Fibroblast of villous mesenchyme (primary cell): ENCODE data around the gene SLC22A3. TPM values are rescaled to one million over a fixed set of nuclear protein-coding genes. Genes with fewer than 3 reads are reported as not detected.
"Not testable (repeated sequence)": the region's sequence is repeated elsewhere in the genome, so short reads cannot be mapped to it uniquely, and the experiment has no call there.

Experiments
- DNase-seq: peaks from one replicate; pipeline ENCODE4 v3.0.0-alpha.2; 2010; ENCODE audit warnings: low read depth
- H3K4me3 ChIP-seq: 2 replicates; pipeline ENCODE4 v1.5.1; 2011; ENCODE audit warnings: low read depth, mild to moderate bottlenecking, low read length
- CTCF ChIP-seq: IDR thresholded peaks from 2 replicates; pipeline ENCODE4 v1.5.1; 2012; ENCODE audit warnings: low read depth, mild to moderate bottlenecking, low read length; ENCODE audit not compliant: insufficient read depth
- total RNA-seq: library from RNA; depleted of rRNA; stranded (reverse); fragments of >200 nt; gene quantifications from 2 replicates; pipeline ENCODE4 v1.2.3, GENCODE V29; 2012

SLC22A3 gene
- total RNA-seq, 1 donor = 1.3 TPM

GRCh38 chr6:160391419-160392116 lies 43.4 kb downstream of the SLC22A3 start:
- TF ChIP-seq CTCF = no peak
- DNase-seq = peak; percentile 93
- H3K4me3 ChIP-seq = no peak overlapping the region

GRCh38 chr6:160393442-160393841 lies 45.3 kb downstream of the SLC22A3 start:
- not testable (repeated sequence) for DNase-seq, H3K4me3 ChIP-seq

GRCh38 chr6:160393891-160394653 lies 45.9 kb downstream of the SLC22A3 start:
- TF ChIP-seq CTCF = peak; percentile 11
- peak; percentile 91 for DNase-seq
- H3K4me3 ChIP-seq = no peak overlapping the region

- DNase-seq = no peak
- H3K4me3 ChIP-seq = no peak overlapping the region
- TF ChIP-seq CTCF = no peak
Measured at GRCh38 chr6:160394654-160395035, 46.5 kb downstream of the SLC22A3 start.

GRCh38 chr6:160395187-160395586 lies 47.0 kb downstream of the SLC22A3 start:
- no peak for TF ChIP-seq CTCF
- H3K4me3 ChIP-seq = no peak overlapping the region
- DNase-seq = no peak

- TF ChIP-seq CTCF = no peak
- no peak overlapping the region for H3K4me3 ChIP-seq
- no peak for DNase-seq
Measured at GRCh38 chr6:160396292-160396691, 48.1 kb downstream of the SLC22A3 start.

- TF ChIP-seq CTCF = no peak
- DNase-seq = peak; percentile 52
- no peak overlapping the region for H3K4me3 ChIP-seq
Measured at GRCh38 chr6:160398674-160399271, 50.6 kb downstream of the SLC22A3 start.
